HFF-Myc (cell line): ENCODE results near the gene NTN3.

ENCODE experiments used
- DNase-seq: peaks from one replicate; pipeline ENCODE4 v3.0.0-alpha.2; 2011; ENCODE audit warnings: low read depth; ENCODE audit errors: extremely low read depth
- H3K4me3 ChIP-seq: replicated peaks from 2 replicates; pipeline ENCODE4 v1.5.1; 2011; ENCODE audit warnings: low read depth, mild to moderate bottlenecking, control low read depth, low read length
- TF ChIP-seq, protein P1 (sequence below): IDR thresholded peaks from 2 replicates; pipeline ENCODE4 v1.5.1; 2012; ENCODE audit warnings: mild to moderate bottlenecking, low read depth, low read length, control low read depth; ENCODE audit errors: missing control alignments

Gene NTN3

GRCh38 chr16:2517954-2518605 lies 47.0 kb downstream of the NTN3 start:
- TF ChIP-seq, protein P1, sequence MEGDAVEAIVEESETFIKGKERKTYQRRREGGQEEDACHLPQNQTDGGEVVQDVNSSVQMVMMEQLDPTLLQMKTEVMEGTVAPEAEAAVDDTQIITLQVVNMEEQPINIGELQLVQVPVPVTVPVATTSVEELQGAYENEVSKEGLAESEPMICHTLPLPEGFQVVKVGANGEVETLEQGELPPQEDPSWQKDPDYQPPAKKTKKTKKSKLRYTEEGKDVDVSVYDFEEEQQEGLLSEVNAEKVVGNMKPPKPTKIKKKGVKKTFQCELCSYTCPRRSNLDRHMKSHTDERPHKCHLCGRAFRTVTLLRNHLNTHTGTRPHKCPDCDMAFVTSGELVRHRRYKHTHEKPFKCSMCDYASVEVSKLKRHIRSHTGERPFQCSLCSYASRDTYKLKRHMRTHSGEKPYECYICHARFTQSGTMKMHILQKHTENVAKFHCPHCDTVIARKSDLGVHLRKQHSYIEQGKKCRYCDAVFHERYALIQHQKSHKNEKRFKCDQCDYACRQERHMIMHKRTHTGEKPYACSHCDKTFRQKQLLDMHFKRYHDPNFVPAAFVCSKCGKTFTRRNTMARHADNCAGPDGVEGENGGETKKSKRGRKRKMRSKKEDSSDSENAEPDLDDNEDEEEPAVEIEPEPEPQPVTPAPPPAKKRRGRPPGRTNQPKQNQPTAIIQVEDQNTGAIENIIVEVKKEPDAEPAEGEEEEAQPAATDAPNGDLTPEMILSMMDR: no peak
- no peak for DNase-seq
- no peak overlapping the region for H3K4me3 ChIP-seq

DNA sequence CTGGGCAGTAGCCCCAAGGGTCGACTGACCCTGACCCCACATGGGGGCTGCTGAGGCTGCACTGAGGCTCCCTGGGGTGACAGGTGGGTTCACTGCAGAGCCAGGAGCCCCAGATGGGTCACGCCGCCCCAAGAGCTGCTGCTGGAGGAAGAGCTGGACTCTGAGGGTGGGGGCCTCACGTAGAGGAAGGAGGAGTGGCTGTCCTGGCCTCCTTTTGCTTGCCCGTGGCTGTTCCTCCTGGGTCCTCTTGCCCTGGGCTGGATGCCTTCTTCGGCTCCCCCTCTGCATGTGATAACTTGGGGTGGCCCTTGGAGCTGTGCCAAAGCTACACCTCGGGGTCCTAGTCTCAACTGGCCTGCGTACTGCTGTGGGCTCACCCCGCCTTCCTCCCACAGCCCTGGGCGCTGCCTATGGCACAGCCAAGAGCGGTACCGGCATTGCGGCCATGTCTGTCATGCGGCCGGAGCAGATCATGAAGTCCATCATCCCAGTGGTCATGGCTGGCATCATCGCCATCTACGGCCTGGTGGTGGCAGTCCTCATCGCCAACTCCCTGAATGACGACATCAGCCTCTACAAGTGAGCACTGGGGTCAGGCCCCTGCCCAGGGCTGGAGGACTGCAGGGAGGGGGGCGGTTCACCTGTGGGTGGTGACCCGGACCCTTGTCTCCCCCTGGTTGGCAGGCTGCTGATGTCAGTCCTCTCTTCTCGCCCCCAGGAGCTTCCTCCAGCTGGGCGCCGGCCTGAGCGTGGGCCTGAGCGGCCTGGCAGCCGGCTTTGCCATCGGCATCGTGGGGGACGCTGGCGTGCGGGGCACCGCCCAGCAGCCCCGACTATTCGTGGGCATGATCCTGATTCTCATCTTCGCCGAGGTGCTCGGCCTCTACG lies 48.0 kb downstream of the NTN3 start:
- TF ChIP-seq, protein P1: no peak
- DNase-seq: no peak
- H3K4me3 ChIP-seq: 0 out of 2 replicates have a peak overlapping the region, but pooled peaks have one; percentile 11

DNA sequence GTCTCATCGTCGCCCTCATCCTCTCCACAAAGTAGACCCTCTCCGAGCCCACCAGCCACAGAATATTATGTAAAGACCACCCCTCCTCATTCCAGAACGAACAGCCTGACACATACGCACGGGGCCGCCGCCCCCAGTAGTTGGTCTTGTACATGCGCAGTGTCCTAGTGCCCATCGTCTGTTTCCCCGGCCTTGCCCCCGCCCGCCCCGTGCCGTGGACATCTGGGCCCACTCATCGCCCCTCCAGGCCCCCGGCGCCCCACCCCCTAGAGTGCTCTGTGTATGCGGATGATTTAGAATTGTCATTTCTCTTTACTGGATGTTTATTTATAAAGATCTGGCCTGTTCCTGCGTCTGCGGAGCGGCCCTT lies 48.6 kb downstream of the NTN3 start:
- DNase-seq: no peak
- TF ChIP-seq, protein P1: no peak
- H3K4me3 ChIP-seq: peak overlapping the region; percentile 73; the same call in 1 of the 2 replicates

DNA sequence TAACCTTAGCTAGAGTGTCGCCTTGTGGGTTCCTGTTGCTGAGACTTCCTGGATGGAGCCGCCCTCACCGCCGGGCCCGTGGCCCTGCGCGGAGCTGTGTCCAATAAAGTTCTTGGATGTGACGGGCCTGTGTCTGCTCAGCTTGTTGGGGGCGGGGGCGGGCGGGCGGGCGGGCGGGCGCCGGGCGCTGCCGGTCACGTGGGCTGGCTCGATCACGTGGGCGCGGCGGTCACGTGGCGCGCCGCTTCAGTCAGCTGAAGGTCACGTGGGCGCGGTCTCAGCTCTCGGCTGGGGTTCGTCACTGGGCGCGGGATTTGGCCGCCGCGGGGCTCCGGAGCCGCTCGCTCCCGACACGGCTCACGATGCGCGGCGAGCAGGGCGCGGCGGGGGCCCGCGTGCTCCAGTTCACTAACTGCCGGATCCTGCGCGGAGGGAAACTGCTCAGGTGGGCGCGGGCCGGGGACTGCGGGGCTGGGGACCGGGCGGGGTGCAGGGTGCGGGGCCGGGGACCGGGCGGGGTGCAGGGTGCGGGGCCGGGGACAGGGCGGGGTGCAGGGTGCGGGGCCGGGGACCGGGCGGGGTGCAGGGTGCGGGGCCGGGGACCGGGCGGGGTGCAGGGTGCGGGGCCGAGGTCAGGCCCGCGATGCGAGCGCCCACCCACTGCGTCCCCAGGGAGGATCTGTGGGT lies 49.1 kb downstream of the NTN3 start, which contains the start of gene AMDHD2:
Gene AMDHD2, plus strand, starts transcription at position 275 of the 687 bp plus-strand sequence. Its CDS starts 88 bp downstream, at position 363.
- H3K4me3 ChIP-seq: peak within 1 kb of the TSS; percentile 73
- peak; percentile 61 for DNase-seq
- TF ChIP-seq, protein P1: no peak

DNA sequence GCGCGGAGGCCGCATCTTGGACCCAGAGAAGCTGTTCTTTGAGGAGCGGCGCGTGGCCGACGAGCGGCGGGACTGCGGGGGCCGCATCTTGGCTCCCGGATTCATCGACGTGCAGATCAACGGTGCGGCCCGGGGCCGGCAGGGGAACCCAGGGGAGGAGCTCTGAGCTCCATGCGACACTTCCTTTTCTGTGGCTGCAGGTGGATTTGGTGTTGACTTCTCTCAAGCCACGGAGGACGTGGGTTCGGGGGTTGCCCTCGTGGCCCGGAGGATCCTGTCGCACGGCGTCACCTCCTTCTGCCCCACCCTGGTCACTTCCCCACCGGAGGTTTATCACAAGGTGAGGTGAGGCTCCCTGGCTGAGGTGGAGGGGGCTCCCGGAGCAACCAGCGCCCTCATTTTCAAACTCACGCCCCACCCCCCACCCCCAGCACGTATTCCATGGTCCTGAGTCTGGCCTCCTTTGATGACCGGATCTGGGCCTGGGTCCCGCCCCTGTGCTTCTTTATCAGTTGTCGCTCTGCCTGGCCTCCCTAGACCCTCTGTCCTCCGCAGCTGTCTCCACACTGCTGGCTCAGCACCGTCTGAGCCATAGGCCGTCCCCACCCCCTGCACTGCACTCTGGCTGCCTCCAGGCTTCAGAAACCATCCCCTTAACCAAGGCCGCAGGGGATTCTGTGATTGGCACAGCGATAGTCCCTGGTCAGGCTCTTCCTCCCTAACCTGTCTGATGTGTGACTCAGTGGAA lies 49.9 kb downstream of the NTN3 start:
- TF ChIP-seq, protein P1: no peak
- peak overlapping the region; percentile 73 for H3K4me3 ChIP-seq
- DNase-seq: no peak
